Measurements from ENCODE around the gene TNRC18. TPM values are rescaled to one million over a fixed set of nuclear protein-coding genes. Genes with fewer than 3 reads are reported as not detected.
"Not testable (repeated sequence)": the region's sequence is repeated elsewhere in the genome, so short reads cannot be mapped to it uniquely, and the experiment has no call there.

Gene TNRC18
- total RNA-seq, 2 donors from 2014 or later = 182 to 244 TPM

- no peaks in the 10 kb centered on the region for H3K9me3 ChIP-seq
- no peaks in the 10 kb centered on the region for H3K27me3 ChIP-seq (replicated peaks; ENCODE audit: insufficient read depth)
- TF ChIP-seq CTCF (IDR thresholded peaks at IDR 0.05) = no peak
- DNase-seq (ENCODE audit: low spot score) (no peak), ATAC-seq (ENCODE audit: insufficient number of reproducible peaks, low FRiP score, low read depth) (no peak)
- no peak overlapping the region for H3K4me3 ChIP-seq
- H3K27ac ChIP-seq = no peak overlapping the region
- no peaks in the 10 kb centered on the region for H3K4me1 ChIP-seq (ENCODE audit: control insufficient read depth in 1 of 2, low read depth in 2 of 2)
- H3K36me3 ChIP-seq = peaks cover 71% of the 10 kb centered on the region
These were observed 112.7 kb downstream of the TNRC18 start for GRCh38 chr7:5310822-5311405.

GRCh38 chr7:5309146-5309545, 114.5 kb downstream of the TNRC18 start:
- H3K4me3 ChIP-seq = no peak overlapping the region

GRCh38 chr7:5307221-5308142, 116.2 kb downstream of the TNRC18 start:
- H3K27me3 ChIP-seq (replicated peaks; ENCODE audit: insufficient read depth); H3K4me1 ChIP-seq (ENCODE audit: control insufficient read depth in 1 of 2, low read depth in 2 of 2); H3K27ac ChIP-seq; H3K9me3 ChIP-seq; ATAC-seq (ENCODE audit: insufficient number of reproducible peaks, low FRiP score, low read depth); DNase-seq (ENCODE audit: low spot score); H3K4me3 ChIP-seq: not testable (repeated sequence)
- peaks cover 46% of the 10 kb centered on the region for H3K36me3 ChIP-seq

More at GRCh38 chr7:5309146-5309545, 114.5 kb downstream of the TNRC18 start:
- ATAC-seq (ENCODE audit: insufficient number of reproducible peaks, low FRiP score, low read depth) (no peak), DNase-seq (ENCODE audit: low spot score) (no peak)
- no peak for TF ChIP-seq CTCF (IDR thresholded peaks at IDR 0.05)
- H3K9me3 ChIP-seq = no peaks in the 10 kb centered on the region
- H3K27ac ChIP-seq = no peak overlapping the region
- H3K27me3 ChIP-seq (replicated peaks; ENCODE audit: insufficient read depth) = no peaks in the 10 kb centered on the region
- no peaks in the 10 kb centered on the region for H3K4me1 ChIP-seq (ENCODE audit: control insufficient read depth in 1 of 2, low read depth in 2 of 2)
- H3K36me3 ChIP-seq = peaks cover 57% of the 10 kb centered on the region

GRCh38 chr7:5305050-5305449, 118.6 kb downstream of the TNRC18 start:
- not testable (repeated sequence) for H3K9me3 ChIP-seq; ATAC-seq (ENCODE audit: insufficient number of reproducible peaks, low FRiP score, low read depth); H3K4me1 ChIP-seq (ENCODE audit: control insufficient read depth in 1 of 2, low read depth in 2 of 2); H3K27me3 ChIP-seq (replicated peaks; ENCODE audit: insufficient read depth); H3K4me3 ChIP-seq; H3K27ac ChIP-seq; DNase-seq (ENCODE audit: low spot score)
- peaks cover 22% of the 10 kb centered on the region for H3K36me3 ChIP-seq

- Histone ChIP-seq H3K4me1 (ENCODE audit: control insufficient read depth in 1 of 2, low read depth in 2 of 2) (no peaks in the 10 kb centered on the region), H3K27me3 (replicated peaks; ENCODE audit: insufficient read depth) (no peaks in the 10 kb centered on the region), H3K4me3 (no peak overlapping the region), H3K27ac (no peak overlapping the region), H3K9me3 (no peaks in the 10 kb centered on the region), H3K36me3 (peaks cover 14% of the 10 kb centered on the region)
- TF ChIP-seq CTCF (IDR thresholded peaks at IDR 0.05) = no peak
- no peak for DNase-seq (ENCODE audit: low spot score)
- no peak for ATAC-seq (ENCODE audit: insufficient number of reproducible peaks, low FRiP score, low read depth)
These were observed 119.8 kb downstream of the TNRC18 start for GRCh38 chr7:5303591-5304505.

Data from thoracic aorta (tissue), 2 donors.